ENCODE results near the gene HBE1.

HBE1 gene

DNA sequence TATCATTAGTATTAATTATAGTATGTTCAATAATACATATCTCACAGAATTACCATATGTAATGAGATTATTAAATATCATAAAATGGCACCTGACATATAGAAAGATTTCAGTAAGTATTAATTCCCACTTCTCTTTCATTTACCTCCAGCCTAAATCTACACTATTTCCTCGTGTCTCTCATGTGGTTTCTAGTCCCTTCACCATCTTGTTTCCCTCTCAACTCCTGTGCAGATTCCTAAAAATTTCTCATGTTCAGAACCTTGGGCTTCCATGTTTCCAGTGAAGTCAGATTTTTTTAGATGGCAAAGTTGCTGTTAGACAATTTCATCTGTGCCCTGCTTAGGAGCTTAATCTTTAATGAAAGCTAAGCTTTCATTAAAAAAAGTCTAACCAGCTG lies 14.1 kb upstream of the HBE1 start:
- H3K4me3 ChIP-seq (ENCODE audit: low read depth in 1 of 2, low read length in 2 of 2): no peak overlapping the region
- H3K9me3 ChIP-seq (ENCODE audit: control insufficient read depth in 1 of 2, low read length in 2 of 2): no peaks in the 10 kb centered on the region

DNA sequence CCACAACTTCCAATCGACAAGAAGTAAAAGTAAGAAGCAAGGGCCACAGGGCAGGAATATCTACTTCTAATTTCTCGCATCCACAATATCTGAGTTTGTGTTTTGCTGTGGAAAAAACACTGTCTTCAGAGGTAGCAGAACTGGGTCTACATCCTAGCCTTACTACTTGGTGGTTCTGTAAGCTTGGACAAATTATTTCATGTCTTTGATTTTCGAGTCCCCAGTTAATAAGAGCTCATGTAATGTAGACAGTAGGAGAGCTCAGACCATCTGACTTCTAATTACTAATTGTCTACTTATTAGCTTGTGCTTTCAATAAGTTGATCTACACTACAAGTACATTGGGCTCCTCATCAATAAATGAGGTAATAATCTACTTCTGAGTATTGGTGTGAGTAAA lies 13.3 kb upstream of the HBE1 start:
- Histone ChIP-seq H3K36me3 (ENCODE audit: control insufficient read depth in 1 of 2, insufficient read depth in 2 of 2, low read length in 2 of 2) (no peaks in the 10 kb centered on the region), H3K9me3 (ENCODE audit: control insufficient read depth in 1 of 2, low read length in 2 of 2) (no peaks in the 10 kb centered on the region), H3K4me1 (ENCODE audit: control insufficient read depth in 1 of 2, insufficient read depth in 2 of 2, low read length in 2 of 2) (no peaks in the 10 kb centered on the region), H3K4me3 (ENCODE audit: low read depth in 1 of 2, low read length in 2 of 2) (no peak overlapping the region), H3K27me3 (ENCODE audit: low read depth, low read length) (no peaks in the 10 kb centered on the region), H3K27ac (ENCODE audit: low read length) (no peak overlapping the region)

More for the DNA sequence above, 14.1 kb upstream of the HBE1 start:
- no peaks in the 10 kb centered on the region for H3K36me3 ChIP-seq (ENCODE audit: control insufficient read depth in 1 of 2, insufficient read depth in 2 of 2, low read length in 2 of 2)
- H3K27me3 ChIP-seq (ENCODE audit: low read depth, low read length): no peaks in the 10 kb centered on the region
- H3K4me1 ChIP-seq (ENCODE audit: control insufficient read depth in 1 of 2, insufficient read depth in 2 of 2, low read length in 2 of 2): no peaks in the 10 kb centered on the region
- no peak overlapping the region for H3K27ac ChIP-seq (ENCODE audit: low read length)

DNA sequence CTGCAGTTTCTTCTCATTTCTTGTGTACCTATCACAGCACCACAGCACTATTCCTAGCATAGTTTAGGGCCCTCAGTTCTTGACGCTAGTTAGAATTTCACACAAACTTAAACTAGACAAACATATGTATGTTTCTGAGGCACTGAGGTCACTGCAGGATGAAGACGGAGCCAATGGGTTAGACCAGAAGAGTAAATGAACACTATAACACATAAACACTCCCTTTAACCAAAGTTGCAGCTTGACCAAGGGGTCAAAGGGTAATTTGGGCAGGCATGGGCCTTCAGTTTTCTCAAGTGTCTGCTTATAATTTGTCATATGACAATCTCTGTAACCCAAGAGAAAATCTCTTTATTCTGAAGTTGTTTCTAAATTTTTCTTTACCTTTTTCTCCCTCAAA lies 12.9 kb upstream of the HBE1 start:
- Histone ChIP-seq H3K27me3 (ENCODE audit: low read depth, low read length) (no peaks in the 10 kb centered on the region), H3K4me3 (ENCODE audit: low read depth in 1 of 2, low read length in 2 of 2) (no peak overlapping the region), H3K9me3 (ENCODE audit: control insufficient read depth in 1 of 2, low read length in 2 of 2) (no peaks in the 10 kb centered on the region), H3K27ac (ENCODE audit: low read length) (no peak overlapping the region), H3K36me3 (ENCODE audit: control insufficient read depth in 1 of 2, insufficient read depth in 2 of 2, low read length in 2 of 2) (no peaks in the 10 kb centered on the region), H3K4me1 (ENCODE audit: control insufficient read depth in 1 of 2, insufficient read depth in 2 of 2, low read length in 2 of 2) (no peaks in the 10 kb centered on the region)

DNA sequence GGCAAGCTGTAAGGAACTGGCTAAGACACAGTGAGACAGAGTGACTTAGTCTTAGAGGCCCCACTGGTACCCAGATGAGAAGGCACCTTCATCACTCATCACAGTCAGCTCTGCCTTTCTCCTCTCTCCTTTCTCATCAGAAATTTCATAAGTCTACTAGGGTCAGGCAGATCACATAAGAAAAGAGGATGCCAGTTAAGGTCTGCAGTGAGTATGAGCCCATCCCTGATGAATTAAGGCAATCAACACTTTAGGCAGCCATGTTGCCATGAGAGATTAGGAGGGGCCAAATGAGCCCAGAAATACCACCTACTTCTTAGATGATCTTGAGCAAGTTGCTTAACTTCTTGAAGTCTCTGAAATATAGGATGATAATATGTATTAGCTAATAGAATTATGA lies 11.9 kb upstream of the HBE1 start:
- no peaks in the 10 kb centered on the region for H3K9me3 ChIP-seq (ENCODE audit: control insufficient read depth in 1 of 2, low read length in 2 of 2)
- no peaks in the 10 kb centered on the region for H3K4me1 ChIP-seq (ENCODE audit: control insufficient read depth in 1 of 2, insufficient read depth in 2 of 2, low read length in 2 of 2)
- no peaks in the 10 kb centered on the region for H3K27me3 ChIP-seq (ENCODE audit: low read depth, low read length)
- no peak overlapping the region for H3K27ac ChIP-seq (ENCODE audit: low read length)
- H3K4me3 ChIP-seq (ENCODE audit: low read depth in 1 of 2, low read length in 2 of 2): no peak overlapping the region
- no peaks in the 10 kb centered on the region for H3K36me3 ChIP-seq (ENCODE audit: control insufficient read depth in 1 of 2, insufficient read depth in 2 of 2, low read length in 2 of 2)

DNA sequence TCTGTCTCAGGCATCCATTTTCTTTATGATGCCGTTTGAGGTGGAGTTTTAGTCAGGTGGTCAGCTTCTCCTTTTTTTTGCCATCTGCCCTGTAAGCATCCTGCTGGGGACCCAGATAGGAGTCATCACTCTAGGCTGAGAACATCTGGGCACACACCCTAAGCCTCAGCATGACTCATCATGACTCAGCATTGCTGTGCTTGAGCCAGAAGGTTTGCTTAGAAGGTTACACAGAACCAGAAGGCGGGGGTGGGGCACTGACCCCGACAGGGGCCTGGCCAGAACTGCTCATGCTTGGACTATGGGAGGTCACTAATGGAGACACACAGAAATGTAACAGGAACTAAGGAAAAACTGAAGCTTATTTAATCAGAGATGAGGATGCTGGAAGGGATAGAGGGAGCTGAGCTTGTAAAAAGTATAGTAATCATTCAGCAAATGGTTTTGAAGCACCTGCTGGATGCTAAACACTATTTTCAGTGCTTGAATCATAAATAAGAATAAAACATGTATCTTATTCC lies 10.9 kb upstream of the HBE1 start:
- Histone ChIP-seq H3K36me3 (ENCODE audit: control insufficient read depth in 1 of 2, insufficient read depth in 2 of 2, low read length in 2 of 2) (no peaks in the 10 kb centered on the region), H3K27me3 (ENCODE audit: low read depth, low read length) (no peaks in the 10 kb centered on the region), H3K4me1 (ENCODE audit: control insufficient read depth in 1 of 2, insufficient read depth in 2 of 2, low read length in 2 of 2) (no peaks in the 10 kb centered on the region), H3K27ac (ENCODE audit: low read length) (no peak overlapping the region), H3K9me3 (ENCODE audit: control insufficient read depth in 1 of 2, low read length in 2 of 2) (no peaks in the 10 kb centered on the region), H3K4me3 (ENCODE audit: low read depth in 1 of 2, low read length in 2 of 2) (no peak overlapping the region)

DNA sequence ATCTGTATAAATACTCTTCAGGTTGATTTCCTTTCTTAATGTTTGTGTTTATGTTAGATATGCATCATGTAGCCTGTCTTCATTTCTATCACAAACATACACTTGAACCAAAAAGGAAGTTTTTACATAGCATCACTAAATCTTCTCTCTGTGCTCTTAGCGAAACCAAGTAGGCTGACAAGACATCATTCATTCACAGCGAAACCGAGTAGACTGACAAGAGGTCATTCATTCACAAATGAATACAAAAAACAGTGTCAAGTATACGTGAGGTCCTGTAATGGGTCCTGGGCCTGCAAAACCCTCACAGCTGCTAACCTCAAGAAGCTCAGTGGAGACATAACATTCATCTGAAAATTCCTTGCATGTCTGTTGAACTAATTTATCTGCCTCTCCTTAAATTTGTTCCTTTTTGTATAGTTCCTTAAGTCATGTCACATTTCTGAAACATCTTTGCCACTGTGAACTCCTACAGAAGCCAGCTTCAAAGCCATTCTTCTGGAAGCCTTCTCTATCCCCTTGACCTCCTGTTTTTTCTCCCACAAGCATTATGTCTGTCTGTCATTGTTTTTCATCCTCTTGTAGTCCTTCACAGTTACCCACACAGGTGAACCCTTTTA lies 9.8 kb upstream of the HBE1 start:
- Histone ChIP-seq H3K27me3 (ENCODE audit: low read depth, low read length) (no peaks in the 10 kb centered on the region), H3K36me3 (ENCODE audit: control insufficient read depth in 1 of 2, insufficient read depth in 2 of 2, low read length in 2 of 2) (no peaks in the 10 kb centered on the region), H3K4me3 (ENCODE audit: low read depth in 1 of 2, low read length in 2 of 2) (no peak overlapping the region), H3K4me1 (ENCODE audit: control insufficient read depth in 1 of 2, insufficient read depth in 2 of 2, low read length in 2 of 2) (no peaks in the 10 kb centered on the region), H3K9me3 (ENCODE audit: control insufficient read depth in 1 of 2, low read length in 2 of 2) (no peaks in the 10 kb centered on the region), H3K27ac (ENCODE audit: low read length) (no peak overlapping the region)

DNA sequence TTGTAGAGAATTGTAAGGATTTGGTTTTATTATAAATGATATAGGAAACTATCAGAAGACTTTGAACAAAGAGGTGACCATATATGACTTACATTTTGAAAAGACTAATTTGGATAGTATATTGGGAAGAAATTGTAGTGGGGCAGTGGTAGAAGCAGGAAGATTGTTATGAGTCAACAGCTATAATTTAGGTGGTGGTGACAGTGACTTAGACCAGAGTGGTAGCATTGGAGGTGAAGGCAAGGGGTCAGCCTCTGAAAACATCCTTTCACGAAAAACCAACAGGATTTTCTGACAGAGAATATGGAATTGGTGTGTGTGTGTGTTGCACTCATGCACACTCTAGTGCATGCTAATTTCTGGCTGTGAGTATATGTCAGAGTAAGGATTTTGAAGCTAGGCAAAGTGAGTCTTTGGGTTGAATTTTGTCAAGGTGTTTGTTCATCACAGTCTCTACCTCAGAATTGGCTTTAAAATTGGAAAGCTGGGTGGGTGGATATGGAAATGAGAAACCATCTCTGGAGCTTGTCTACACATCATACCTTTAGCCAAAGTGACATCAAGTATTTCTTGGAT lies 8.2 kb upstream of the HBE1 start:
- Histone ChIP-seq H3K4me1 (ENCODE audit: control insufficient read depth in 1 of 2, insufficient read depth in 2 of 2, low read length in 2 of 2) (no peaks in the 10 kb centered on the region), H3K9me3 (ENCODE audit: control insufficient read depth in 1 of 2, low read length in 2 of 2) (no peaks in the 10 kb centered on the region), H3K4me3 (ENCODE audit: low read depth in 1 of 2, low read length in 2 of 2) (no peak overlapping the region), H3K36me3 (ENCODE audit: control insufficient read depth in 1 of 2, insufficient read depth in 2 of 2, low read length in 2 of 2) (no peaks in the 10 kb centered on the region), H3K27me3 (ENCODE audit: low read depth, low read length) (no peaks in the 10 kb centered on the region), H3K27ac (ENCODE audit: low read length) (no peak overlapping the region)

DNA sequence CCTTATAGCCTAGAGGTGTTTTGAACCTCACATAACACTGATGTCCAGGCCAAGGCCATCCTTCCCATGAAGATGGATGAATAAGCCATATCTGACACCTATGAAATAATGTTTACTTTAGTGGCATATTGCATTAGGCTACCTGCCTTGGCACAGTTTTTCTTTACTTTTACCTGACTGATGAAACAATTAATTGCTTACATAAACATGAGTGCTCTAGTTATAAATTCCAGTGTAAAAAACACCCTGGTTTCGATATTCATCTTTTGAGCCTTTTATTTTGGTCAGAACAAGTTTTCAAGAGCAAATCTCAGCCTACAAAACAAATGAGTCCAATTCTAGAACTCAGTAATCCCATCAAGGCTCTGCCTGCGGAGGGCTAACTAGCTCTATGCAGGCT lies 7.0 kb upstream of the HBE1 start:
- Histone ChIP-seq H3K27ac (ENCODE audit: low read length) (no peak overlapping the region), H3K36me3 (ENCODE audit: control insufficient read depth in 1 of 2, insufficient read depth in 2 of 2, low read length in 2 of 2) (no peaks in the 10 kb centered on the region), H3K4me1 (ENCODE audit: control insufficient read depth in 1 of 2, insufficient read depth in 2 of 2, low read length in 2 of 2) (no peaks in the 10 kb centered on the region), H3K27me3 (ENCODE audit: low read depth, low read length) (no peaks in the 10 kb centered on the region), H3K9me3 (ENCODE audit: control insufficient read depth in 1 of 2, low read length in 2 of 2) (no peaks in the 10 kb centered on the region), H3K4me3 (ENCODE audit: low read depth in 1 of 2, low read length in 2 of 2) (no peak overlapping the region)

DNA sequence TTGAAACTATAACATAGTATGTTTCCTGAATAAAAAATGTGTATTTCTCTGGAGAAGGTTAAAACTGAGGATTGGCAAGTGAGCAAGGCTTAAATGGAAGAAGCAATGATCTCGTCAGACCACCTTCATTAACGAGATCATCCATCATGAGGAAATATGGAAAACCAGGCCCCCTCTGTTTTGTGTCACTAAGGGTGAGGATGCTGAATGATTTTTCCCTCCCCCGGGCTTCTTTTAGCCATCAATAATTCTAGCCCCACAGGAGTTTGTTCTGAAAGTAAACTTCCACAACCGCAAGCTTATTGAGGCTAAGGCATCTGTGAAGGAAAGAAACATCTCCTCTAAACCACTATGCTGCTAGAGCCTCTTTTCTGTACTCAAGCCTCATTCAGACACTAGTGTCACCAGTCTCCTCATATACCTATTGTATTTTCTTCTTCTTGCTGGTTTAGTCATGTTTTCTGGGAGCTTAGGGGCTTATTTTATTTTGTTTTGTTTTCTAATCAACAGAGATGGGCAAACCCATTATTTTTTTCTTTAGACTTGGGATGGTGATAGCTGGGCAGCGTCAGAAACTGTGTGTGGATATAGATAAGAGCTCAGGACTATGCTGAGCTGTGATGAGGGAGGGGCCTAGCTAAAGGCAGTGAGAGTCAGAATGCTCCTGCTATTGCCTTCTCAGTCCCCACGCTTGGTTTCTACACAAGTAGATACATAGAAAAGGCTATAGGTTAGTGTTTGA lies 5.8 kb upstream of the HBE1 start:
- H3K9me3 ChIP-seq (ENCODE audit: control insufficient read depth in 1 of 2, low read length in 2 of 2): no peaks in the 10 kb centered on the region
- no peaks in the 10 kb centered on the region for H3K36me3 ChIP-seq (ENCODE audit: control insufficient read depth in 1 of 2, insufficient read depth in 2 of 2, low read length in 2 of 2)
- H3K27ac ChIP-seq (ENCODE audit: low read length): no peak overlapping the region
- H3K27me3 ChIP-seq (ENCODE audit: low read depth, low read length): no peaks in the 10 kb centered on the region
- no peaks in the 10 kb centered on the region for H3K4me1 ChIP-seq (ENCODE audit: control insufficient read depth in 1 of 2, insufficient read depth in 2 of 2, low read length in 2 of 2)
- H3K4me3 ChIP-seq (ENCODE audit: low read depth in 1 of 2, low read length in 2 of 2): no peak overlapping the region

DNA sequence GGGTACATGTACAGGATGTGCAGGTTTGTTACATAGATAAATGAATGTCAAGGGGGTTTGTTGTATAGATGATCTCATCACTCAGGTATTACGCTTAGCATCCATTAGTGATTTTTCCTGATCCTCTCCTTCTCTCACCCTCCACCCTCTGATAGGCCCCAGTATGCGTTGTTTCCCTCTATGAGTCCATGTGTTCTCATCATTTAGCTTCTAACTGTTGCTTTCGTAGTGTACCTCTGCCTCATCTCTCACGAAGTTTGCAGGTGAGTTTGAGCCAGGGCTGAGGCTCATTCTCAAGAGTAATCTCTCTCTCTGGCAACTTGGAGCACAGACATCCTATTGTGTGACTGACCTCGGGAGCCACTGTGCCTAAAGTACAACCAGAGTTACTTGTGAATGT lies 4.7 kb upstream of the HBE1 start:
- no peak overlapping the region for H3K27ac ChIP-seq (ENCODE audit: low read length)
- H3K36me3 ChIP-seq (ENCODE audit: control insufficient read depth in 1 of 2, insufficient read depth in 2 of 2, low read length in 2 of 2): no peaks in the 10 kb centered on the region
- H3K4me3 ChIP-seq (ENCODE audit: low read depth in 1 of 2, low read length in 2 of 2): no peak overlapping the region
- H3K4me1 ChIP-seq (ENCODE audit: control insufficient read depth in 1 of 2, insufficient read depth in 2 of 2, low read length in 2 of 2): no peaks in the 10 kb centered on the region
- no peaks in the 10 kb centered on the region for H3K9me3 ChIP-seq (ENCODE audit: control insufficient read depth in 1 of 2, low read length in 2 of 2)
- no peaks in the 10 kb centered on the region for H3K27me3 ChIP-seq (ENCODE audit: low read depth, low read length)

DNA sequence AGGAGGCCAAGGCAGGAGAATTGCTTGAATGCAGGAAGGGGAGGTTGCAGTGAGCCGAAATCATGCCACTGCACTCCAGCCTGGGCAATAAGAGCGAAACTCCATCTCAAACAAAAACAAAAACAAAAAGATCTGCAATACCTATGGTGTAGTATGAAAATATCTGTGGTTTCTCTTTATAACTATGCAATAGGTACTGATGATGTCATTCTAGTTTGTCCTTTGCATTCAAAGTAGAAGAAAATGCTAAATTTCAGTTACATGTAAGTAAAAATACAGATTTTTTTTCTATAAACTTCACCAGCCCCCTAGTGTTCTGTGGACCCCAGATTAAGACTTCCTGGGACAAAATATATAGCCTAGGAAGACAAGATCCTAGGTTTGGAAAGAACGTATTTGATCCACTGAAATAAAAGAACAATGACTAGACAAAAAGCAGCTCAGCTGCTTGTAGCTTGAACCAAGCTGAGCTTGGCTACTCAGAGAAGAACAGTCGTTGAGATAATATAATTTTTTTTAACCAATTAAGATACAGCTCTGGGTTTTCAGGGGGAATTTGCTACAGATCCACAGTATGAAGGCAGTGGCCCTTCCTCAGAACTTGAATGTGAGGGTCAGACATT lies 2.8 kb upstream of the HBE1 start:
- Histone ChIP-seq H3K36me3 (ENCODE audit: control insufficient read depth in 1 of 2, insufficient read depth in 2 of 2, low read length in 2 of 2) (no peaks in the 10 kb centered on the region), H3K27me3 (ENCODE audit: low read depth, low read length) (no peaks in the 10 kb centered on the region), H3K4me1 (ENCODE audit: control insufficient read depth in 1 of 2, insufficient read depth in 2 of 2, low read length in 2 of 2) (no peaks in the 10 kb centered on the region), H3K4me3 (ENCODE audit: low read depth in 1 of 2, low read length in 2 of 2) (no peak overlapping the region), H3K9me3 (ENCODE audit: control insufficient read depth in 1 of 2, low read length in 2 of 2) (no peaks in the 10 kb centered on the region), H3K27ac (ENCODE audit: low read length) (no peak overlapping the region)
